8988T (cell line): ENCODE data around the gene CENPN.
A peak's percentile ranks its signal among the peaks of the same experiment; 100 is the strongest.

ENCODE experiments used
- DNase-seq: peaks from one replicate; pipeline ENCODE4 v3.0.0; 2011

CENPN gene

DNA sequence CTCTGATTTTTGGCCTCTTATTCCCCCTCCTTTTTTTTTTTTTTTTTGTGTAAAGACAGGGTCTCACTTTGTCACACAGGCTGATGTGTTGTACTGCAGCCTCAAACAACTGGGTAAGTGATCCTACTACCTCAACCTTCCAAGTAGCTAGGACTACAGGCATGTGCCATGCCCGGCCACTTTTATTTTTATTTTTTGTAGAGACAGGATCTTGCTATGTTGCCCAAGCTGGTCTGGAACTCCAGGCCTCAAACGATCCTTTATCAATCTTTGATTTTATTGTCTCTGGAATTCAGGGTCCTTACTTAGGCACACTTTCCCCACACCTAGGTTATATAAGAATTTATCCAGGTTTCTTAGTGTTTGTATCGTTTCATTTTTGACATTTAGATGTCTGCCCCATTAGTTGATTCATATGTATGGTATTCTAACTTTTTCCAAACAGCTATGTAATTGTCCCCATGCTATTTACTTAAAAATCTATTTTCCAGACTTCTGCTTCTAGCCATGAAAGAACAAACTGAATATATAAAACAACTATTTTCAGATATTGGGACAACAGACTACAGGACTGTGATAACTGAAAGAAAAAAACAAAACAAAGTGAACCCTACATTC, 14.2 kb upstream of the CENPN start:
- no peak for DNase-seq

DNA sequence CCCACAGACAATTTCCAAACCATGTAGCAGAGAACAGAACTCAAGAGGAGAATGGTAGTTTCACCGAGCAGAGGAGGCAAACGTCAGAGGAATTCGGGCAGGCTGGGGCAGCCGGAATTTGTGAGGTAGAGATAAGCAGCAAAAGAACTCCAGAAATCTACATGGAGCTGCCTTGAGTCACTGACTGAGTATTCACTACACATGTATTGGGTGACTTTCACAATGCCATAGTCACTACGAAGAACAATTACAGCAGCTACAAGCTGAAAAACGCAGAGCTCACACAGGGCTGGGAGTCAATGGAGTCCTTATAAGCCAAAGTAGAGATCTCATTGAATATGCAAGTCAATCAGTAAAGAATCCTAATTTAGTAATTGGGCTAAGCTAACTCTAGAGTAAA, 13.7 kb upstream of the CENPN start:
- no peak for DNase-seq

- no peak for DNase-seq
These were observed 13.2 kb upstream of the CENPN start for GRCh38 chr16:80993834-80994233.

DNA sequence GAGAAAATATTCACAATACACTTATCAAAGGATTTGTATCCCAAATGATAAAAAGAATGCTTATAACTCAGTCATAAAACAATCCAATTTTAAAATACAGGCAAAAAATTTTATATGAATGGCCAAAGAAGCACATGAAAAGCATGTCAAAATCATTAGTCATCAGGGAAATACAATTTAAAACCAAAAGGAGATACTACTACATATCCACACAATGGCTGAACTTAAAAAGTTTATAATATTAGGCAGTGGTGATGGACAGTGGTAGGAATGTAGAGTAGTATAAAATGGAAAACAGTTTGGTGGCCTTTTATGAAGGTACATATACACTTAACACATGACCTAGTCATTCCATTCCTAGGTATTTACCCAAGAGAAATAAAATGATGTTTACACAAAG, 12.6 kb upstream of the CENPN start:
- DNase-seq = no peak

DNA sequence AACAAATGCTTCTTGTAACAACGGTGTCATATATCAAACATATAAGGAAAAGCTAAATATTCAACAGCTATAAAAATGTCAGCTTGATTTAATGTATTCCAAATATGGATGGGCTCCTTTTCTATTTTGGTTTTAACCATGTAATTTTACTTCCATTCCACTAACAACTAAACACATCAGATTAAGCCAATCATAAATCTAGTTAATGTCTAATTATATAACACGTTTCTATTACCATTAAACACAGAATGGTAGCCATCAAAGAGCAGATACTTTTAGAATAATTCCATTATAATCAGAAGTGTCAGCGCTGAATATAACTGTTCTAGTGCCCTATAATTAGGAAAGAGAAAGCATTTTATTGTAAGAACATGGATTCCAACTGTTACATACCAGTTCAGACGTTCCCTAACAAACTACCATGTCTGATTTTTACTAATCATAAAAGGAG, 10.3 kb upstream of the CENPN start:
- DNase-seq = no peak

- no peak for DNase-seq
These were observed 9.7 kb upstream of the CENPN start for GRCh38 chr16:80997139-80997798.

- no peak for DNase-seq
These were observed 8.9 kb upstream of the CENPN start for GRCh38 chr16:80997964-80998620.

DNA sequence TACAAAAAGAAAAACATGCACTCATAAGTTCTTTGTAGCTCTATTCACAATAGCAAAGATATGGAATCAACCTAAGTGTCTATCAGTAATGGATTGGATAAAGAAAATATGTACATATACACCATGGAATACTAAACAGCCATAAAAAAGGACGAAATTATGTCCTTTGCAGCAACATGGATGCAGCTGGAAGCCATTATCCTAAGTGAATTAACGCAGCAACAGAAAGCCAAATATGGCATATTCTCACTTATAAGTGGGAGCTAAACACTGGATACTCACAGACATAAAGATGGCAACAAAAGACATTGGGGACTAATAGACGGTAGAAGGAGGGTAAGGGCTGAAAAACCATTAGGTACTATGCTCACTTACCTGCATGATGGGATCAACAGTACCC, 6.1 kb upstream of the CENPN start:
- no peak for DNase-seq

- no peak for DNase-seq
These were observed 5.7 kb upstream of the CENPN start for GRCh38 chr16:81001330-81001729.

GRCh38 chr16:81003064-81003463, 4.0 kb upstream of the CENPN start:
- no peak for DNase-seq

DNA sequence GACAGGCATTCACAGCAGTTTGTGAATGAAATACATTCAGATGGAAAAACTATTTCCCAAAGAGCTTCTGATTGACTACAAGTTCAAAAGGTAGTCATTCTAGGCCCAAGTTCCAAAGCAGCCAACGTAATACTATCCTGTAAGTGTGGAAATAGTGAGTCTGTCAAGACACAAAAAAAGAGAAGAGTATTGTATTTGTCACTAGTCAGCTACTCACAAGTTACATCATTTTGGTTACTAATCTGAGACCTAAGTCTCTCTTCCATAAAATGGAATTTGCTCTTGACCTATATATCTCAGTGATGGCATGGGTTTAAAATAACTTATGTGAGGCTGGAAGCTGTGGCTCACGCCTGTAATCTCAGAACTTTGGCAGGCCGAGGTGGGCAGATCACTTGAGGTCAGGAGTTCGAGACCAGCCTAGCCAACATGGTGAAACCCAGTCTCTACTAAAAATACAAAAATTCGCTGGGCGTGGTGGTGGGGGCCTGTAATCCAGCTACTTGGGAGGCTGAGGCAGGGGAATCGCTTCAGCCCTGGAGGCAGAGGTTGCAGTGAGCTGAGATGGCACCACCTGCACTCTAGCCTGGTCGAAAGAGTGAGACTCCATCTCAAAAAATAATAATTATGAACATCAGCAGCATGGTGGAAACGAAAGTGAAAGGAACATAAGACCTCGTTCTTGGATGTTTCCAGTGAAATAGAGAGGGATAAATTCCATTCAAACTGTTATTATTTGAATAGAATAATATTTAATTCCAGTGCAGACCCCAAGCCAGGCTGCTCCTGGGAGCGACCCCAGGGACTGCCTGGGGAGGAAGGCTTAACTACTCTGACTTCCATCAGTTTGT, 3.2 kb upstream of the CENPN start:
- DNase-seq = no peak

DNA sequence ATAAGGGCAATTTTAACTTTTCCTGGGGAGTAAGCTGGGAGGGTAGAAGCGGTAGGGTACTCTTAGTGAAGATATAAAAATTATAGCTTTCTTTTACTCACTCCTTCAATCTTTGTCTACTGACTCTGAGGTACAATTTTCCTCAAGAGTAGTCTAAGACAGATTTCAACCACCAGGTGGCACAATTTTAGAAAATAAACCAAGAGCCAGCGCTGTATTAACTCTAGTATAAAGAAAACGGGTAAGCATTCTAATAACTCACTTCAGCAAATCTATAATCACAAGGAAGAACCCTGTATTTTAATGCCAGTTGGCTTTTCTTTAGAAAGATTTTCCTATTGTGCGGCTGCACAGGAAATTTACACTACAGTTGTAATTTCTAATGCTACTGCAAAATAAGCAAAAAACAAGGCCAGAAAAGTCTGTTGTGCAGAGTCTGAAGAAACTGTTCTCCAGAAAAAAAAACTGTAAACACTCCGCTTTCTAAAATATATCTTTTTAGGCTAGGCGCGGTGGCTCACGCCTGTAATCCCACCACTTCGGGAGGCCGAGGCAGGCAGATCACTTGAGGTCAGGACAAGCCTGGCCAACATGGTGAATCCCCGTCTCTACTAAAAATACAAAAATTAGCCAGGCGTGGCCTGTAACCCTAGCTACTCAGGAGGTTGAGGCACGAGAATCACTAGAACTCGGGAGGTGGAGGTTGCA, 2.2 kb upstream of the CENPN start:
- DNase-seq = no peak

DNA sequence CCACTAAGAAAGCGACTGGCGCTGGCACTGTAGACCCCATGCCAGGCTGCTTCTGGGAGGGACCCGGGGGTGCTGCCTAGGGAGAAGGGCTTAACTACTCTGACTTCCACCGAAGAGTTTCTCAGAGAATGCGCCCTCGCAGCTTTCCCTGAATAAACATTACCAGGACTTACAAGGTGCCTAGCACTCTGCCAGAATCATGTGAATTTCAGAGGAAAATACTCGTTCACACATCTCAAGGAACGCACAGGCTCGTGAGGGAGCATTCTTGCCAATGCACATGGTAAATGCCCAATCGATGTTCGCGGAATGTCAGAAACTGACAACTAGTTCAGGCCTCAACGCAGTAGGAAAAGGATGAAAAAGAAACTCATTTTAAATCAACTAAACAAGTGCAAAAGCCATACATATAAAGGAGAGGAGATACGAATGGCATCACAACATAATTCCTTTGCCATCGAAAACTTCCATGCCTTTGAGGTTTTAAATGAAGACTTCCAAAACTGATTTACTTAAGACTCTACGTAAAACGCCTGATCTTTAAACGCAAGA, 1.3 kb upstream of the CENPN start:
- no peak for DNase-seq

- DNase-seq = peak; percentile 35
These were observed 702 bp upstream of the CENPN start for GRCh38 chr16:81006211-81006812.

DNA sequence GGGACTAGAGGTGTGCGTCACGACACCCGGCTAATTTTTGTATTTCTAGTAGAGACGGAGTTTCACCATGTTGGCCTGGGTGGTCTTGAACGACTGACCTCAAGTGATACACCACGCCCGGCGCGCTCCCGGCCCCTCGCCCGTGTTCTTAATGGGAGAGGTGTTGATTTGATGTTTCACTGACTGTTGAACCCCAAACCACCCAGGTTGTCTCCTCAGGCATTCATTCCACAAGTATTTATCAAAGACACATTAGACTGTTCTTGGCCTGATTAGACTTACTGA, 1.4 kb downstream of the CENPN start:
- no peak for DNase-seq

DNA sequence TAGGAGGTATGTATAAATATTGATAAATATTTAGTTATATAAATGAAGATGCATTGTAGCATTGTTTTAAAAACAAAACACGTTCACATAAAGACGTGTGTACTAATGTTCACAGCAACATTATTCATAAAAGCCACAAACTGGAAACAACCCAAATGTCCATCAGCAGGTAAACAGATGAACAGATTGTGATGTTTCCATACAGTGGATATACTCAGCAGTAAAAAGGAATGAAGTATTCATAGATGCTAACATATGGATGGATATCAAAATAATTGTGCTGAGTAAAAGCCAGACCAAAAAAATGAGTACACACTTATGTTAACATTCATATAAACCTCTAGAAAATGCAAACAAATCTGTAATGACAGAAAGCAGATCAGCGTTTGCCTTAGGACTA, 6.0 kb downstream of the CENPN start:
- no peak for DNase-seq

DNA sequence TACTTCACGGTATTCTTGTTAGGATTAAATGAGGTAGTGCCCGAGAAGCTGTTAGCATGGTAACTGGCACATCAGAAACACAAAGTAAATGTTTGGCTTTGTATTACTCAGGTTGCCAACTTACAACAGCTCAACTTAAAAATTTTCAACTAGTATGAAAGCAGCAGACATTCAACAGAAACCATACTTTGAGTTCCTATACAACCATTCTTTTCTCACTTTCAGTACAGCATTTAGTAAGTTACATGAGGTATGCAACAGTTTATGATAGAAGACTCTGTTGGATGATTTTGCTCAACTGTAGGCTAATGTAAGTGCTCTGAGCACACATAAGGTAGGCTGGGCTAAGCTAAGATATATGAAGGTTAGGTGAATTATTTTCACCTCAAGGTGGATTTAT, 7.7 kb downstream of the CENPN start:
- DNase-seq = no peak

DNA sequence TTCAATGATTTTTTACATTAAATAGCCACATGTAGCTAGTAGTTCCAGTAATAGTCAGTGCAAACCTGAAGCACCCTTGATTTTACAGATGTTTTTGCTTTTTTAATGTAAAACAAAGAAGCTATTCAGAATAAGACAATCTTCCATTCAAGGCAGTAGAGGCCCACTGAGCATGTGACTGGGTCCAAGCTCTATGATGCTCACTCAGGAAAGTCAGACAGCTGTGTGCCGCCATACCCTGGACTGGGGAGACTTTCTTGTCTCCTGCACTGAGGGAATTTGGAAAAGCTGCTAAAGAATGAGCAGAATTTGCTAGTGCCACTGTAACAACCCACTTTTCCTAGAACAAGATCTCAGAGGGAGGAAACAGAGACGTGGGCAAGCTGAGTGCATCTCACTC, 11.5 kb downstream of the CENPN start:
- no peak for DNase-seq

GRCh38 chr16:81026429-81026828, 19.4 kb downstream of the CENPN start:
- DNase-seq = no peak

DNA sequence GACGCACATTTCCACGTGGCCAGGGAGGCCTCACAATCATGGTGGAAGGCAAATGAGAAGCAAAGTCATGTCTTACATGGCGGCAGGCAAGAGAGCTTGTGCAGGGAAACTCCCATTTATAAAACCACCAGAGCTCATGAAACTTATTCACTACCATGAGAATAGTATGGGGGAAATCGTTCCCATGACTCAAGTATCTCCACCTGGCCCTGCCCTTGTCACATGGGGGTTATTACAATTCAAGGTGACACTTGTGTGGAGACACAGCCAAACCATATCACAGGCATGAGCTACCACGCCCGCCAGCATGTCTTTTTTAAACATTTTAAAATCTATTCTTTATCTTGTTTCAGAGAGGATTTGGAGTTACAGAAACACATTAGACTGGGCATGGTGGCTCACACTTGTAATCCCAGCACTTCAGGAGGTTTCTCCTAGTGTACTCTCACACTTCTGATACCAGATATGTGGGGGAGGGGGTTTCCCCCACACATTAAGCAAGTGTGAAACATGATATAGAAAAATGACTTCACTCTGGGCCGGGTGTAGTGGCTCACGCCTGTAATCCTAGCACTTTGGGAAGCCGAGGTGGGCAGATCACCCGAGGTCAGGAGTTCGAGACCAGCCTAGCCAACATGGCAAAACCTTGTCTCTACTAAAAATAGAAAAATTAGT, 23.1 kb downstream of the CENPN start:
- DNase-seq = no peak

GRCh38 chr16:81035398-81035974, 28.5 kb downstream of the CENPN start, which contains the start of gene ATMIN:
TSS of gene ATMIN (plus strand) at chr16:81035842. CDS start at chr16:81035871, 29 bp downstream.
- peak; percentile 98 for DNase-seq
